Measurements from ENCODE around the gene CLIC3.

The CLIC3 gene

DNA sequence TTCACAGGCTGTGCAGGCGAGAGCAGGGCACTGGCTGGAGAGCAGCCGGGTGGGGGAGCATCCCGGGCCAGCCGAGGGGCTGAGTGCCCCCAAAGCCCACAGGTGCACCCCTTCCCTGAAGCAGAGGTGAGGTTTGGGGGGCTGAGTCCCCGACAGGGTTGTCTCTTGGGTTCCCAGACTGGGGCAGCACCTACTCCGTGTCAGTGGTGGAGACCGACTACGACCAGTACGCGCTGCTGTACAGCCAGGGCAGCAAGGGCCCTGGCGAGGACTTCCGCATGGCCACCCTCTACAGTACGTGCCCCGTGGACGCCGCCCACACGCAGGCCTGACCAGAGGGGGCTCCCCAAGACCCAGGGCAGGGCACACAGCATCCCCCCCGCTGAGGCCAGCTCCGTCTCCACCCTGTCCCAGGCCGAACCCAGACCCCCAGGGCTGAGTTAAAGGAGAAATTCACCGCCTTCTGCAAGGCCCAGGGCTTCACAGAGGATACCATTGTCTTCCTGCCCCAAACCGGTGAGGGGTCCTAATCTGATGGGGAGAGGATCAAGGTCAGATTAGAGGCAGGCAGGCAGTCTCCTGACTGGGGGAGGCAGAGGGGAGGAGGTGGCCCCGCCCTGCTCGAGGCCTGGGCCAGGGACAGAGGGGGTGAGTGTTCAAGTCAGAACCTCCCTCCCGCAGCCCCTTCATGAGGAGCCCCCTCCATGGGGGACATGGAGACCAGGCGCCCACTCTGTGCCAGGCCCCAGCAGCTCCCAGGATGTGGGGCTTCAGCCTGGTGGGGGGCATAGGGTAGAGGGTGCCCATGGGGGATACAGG is 16.4 kb downstream of the CLIC3 start:
- DNase-seq, result no peak

DNA sequence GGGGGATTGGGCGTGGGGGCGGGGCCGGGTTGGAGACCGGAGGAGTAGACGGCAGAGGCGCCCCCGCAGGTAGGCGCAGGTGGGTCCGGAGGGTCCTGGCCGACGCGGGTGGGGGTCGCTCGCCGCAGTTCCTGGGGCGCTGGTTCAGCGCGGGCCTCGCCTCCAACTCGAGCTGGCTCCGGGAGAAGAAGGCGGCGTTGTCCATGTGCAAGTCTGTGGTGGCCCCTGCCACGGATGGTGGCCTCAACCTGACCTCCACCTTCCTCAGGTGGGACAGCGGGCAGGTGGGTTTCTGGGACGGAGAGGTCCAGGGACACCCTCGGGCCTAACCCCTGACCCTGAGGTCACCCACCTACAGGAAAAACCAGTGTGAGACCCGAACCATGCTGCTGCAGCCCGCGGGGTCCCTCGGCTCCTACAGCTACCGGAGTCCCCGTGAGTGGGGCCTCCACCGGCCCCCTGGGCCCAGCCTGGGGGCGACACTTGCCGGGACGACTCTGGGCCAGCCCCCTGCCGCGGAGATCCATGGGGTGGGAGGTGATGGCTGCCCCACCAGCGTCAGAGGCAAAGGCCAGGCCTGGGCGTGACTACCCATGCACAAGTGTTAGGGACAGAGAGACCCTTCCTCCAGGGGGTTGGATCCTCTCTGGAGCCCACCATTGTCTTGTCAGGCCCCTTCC is 17.4 kb downstream of the CLIC3 start:
- DNase-seq, result no peak

DNA sequence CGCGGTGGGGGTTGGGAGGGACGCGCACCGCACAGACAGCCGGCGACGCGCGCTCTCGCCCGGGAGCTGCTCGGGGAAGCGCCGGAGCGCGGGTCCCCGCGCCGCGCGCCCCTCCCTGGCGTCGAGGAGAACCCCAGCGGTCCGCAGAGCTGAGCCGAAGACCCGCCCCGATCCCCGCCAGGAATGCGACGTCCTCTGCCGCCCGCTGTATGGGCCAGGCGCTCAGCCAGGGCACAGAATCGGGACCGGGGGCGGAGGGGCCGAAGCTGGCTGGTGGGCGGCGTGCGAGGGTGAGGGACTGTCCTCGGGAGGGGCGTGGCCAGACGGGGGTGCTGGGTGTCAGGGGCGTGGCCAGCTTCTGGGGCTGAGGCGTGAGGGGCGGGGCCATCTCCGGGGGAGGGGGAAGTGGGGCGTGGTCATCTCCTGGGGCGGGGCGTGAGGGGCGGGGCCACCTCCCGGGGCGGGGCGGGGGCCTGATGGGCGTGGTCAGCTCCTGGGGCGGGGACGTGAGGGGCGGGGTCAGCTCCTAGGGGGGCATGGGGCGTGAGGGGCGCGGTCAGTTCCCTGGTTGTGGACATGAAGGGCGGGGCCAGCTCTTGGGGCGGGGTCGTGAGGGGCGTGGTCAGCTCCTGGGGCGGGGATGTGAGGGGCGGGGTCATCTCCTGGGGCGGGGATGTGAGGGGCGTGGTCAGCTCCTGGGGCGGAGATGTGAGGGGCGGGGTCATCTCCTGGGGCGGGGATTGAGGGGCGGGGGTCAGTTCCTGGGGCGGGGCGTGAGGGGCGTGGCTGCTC is 18.1 kb downstream of the CLIC3 start:
- DNase-seq, result peak; percentile 66

DNA sequence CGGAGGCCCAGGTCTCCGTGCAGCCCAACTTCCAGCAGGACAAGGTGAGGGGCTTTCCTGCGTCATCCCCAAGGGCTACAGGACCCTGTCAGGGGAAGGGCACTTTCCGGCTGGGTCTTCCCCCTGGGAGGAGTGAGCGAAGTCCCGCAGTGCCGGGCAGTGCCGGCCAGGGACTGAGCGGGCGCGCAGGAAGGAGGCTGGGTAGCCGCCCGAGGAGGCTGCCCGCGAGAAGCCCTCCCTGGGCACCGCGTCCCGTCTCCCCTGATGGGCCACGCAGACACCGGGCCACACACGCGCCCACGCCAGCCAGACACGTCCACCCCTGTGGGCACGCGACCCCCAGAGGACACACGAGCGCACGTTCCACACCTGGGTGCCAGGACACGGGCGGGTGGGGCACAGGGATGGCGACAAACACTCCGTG is 18.7 kb downstream of the CLIC3 start:
- DNase-seq, result no peak

DNA sequence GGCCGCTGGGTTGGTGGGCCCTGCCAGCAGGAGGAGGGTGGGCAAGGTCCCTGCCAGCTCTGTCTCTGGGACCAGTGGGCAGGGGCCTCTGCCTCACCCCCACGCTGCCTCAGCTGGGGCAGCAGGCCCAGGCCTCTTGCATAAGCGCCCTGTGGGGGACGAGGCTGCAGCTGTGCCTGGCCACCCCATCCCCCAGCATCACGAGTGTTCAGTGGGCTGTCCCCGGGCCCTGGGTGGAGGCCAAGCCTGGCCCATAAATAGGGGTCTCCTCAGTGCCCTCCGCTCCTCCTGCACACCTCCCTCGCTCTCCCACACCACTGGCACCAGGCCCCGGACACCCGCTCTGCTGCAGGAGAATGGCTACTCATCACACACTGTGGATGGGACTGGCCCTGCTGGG is 19.1 kb downstream of the CLIC3 start, which contains the start of gene PTGDS:
Gene PTGDS, plus strand, starts transcription at position 282 of the 400 bp plus-strand sequence. Its CDS starts 75 bp downstream, at position 357.
- no peak for DNase-seq

DNA sequence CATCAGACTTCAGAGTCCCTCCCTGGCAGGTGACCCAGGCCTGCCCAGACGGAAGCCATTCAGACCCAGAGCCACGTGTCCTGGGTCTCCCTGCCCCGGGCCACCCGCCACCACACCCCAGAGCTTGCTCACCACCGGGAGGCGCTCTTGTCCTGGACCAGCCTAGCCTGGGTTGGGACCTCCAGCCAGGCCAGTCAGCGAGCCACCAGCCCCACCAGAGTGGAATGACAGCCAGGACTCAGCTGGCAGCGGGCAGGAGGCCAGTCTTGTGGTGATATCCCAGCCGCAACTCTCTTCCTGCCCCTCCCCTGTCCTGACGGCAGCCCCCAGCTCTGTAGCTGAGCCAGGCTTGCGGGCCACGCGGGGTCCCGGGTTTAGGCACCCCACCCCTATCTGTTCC is 20.7 kb downstream of the CLIC3 start:
- DNase-seq, result peak; percentile 94

DNA sequence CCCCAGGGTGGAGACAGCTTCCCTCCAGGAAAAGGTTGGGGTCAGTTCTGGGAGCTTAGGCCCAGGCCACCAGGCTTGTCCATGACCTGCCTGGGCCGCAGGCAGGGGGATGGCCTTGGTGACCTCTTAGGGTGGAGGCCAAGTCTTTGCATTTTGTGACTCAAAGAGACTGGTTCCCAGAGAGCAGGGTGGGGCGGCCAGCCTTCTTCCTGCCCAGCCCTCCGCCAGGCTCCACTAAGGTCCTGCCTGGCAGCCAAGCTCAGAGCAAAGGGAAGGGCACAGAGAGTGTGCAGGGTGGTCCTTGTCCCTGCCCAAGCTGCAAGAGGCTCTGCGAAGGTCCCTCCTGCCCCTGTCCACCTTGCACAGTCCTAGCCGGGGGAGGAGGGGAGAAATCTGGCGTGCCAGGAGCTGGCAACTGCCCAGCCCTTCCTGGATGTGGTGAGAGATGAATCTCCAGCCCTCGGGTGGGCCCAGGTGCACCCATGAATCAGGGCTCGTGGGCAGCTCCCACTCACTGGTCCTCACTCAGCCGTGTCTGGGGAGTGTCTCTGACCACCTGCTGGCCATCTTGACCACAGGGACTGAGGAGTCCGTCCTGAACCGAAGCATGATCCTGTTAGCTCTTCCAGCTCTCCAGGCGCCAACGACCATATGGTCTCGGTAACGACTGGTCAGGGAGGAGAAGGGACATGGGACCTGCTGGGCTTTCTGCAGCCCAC is 21.4 kb downstream of the CLIC3 start:
- DNase-seq, result peak; percentile 44

DNA sequence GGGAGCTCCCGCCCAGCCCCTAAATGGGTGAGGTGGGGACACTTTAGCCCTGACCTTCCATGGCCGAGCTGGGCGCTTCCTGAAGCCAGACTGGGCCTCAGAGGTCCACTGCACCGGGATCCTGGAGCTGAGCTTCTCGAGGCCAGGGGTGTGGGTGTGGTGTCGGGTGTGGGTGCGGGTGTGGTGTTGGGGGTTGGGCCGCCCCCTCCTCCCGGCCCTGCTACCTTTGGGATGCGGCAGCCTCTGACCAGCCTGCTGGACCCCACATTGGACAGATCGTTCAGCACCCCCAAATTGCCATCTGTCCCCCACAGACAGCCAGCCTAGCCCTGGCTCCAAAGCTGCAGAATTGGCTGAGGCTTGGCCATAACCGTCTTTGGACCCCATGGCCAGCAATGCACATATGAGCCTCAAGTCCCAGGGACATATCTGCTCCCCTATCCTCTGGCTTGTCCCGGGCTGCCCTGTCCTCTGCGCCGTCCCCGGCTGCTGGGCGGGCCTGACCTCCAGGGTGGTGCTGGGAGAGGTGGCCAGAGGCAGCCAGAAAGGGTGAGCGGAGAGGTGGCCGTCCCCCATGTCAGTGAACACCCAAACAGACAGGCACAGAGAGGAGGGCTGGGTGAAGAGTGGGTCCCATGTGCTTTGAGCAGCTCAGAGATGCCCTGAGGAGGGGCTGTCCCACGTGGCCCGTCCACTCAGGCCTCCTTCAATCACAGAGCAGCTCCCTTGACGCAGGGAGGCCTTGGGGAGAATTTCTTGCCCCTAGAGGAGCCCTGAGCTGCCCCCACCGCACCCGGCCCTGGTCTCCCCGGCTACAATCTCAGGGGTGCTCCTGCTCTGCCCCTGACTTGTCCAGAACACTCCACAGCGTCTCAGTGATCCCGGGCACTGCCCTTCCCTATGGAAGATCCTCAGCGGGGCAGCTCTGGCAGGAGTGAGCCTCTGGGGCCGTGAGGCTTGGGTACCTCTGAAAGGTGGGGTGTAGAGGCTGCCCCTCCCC is 22.4 kb downstream of the CLIC3 start:
- no peak for DNase-seq

DNA sequence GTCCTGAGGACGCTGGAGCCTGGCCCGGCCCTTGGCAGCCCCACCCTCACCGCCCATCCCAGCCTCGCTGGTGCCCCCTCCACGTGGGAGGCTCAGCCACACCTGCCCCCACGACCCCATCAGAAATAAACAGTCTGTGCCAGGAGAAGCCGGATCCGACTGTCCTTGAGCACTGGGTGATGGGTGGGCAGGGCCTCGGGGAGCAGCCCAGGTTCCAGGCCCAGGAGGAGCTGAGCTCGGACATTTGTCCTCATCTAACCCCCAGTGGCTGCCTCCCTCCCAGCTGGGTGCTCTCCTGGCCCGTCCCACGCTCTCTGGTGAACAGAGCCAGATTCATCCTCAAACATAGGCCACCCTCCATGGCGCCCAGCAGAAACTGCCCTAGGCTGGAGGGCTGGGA is 23.6 kb downstream of the CLIC3 start:
- no peak for DNase-seq

DNA sequence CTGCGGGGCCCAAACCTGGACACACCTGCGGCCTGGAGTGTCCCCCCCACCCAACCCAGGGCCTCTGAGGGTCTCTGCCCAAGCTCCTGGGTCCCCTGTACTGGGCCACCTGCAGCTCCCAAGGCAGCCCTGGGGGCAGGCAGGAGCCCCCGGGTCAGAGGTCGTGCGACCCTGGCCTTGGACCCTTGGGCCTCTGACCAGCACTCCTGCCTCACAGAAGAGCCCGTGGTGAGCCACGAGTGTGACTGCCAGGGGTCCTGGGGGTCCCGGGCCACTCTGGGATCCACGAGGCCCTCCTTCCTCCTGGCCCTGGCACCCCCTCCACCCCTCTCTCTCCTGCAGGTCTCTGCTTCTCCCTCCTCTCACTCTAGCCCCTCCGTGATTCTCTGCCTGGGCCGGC is 24.0 kb downstream of the CLIC3 start:
- no peak for DNase-seq

DNA sequence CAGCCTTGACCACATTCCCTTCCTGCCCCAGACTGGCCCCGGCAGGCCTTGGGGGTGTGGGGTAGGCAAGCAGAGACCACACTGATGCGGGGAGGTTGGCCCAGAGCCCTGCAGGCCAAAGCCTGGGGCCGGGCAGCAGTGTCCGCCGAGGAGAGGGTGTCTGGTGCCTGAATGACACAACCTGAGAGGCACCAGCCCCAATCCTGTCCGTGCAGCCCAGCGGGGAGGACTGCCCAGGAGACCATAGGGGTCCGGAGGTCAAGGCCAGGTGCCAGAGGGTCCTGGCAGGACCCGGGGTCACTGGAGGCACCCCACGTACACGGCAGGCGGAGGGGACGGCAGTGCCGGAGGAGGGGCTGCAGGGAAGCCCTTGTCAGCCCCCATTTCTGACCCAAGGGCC is 24.6 kb downstream of the CLIC3 start:
- no peak for DNase-seq

DNA sequence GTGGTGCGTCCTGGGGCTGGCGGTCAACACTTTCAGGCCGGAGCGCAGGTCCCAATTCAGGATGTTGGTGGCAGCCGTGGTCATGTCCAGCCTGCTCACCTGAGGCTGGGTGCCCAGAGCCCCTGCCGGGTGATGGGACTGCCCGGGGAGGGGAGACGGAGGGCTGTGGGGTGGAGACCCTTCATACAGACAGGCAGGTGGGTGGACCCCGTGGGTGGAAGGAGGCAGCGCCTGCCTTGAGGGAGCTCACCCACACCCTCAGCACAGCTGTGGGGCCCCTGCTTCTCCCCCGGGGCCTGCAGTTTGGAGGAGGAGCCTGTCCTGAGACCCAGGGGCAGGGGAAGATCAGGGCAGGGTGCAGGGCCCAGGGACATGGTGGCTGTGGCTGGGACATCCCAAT is 26.0 kb downstream of the CLIC3 start:
- no peak for DNase-seq

DNA sequence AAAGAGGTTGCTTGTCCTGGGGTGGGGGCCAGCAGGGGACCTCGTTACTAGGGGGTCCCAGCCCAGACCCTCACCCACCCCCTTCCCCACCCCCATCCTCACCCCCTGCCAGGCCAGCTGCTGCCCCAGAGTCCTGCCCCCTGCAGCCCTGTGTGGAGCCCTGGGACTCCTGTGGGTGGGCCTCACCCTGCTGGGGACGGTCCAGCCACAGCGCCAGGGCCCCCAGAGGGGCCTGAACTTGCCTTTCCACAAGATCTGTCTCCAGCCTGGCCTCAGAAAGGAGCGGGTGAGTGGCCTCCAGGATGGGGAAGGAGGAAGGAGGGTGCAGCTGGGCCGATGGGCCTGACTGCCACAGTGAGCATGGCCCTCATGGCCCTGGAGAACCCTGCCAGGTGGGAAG is 26.6 kb downstream of the CLIC3 start:
- no peak for DNase-seq

DNA sequence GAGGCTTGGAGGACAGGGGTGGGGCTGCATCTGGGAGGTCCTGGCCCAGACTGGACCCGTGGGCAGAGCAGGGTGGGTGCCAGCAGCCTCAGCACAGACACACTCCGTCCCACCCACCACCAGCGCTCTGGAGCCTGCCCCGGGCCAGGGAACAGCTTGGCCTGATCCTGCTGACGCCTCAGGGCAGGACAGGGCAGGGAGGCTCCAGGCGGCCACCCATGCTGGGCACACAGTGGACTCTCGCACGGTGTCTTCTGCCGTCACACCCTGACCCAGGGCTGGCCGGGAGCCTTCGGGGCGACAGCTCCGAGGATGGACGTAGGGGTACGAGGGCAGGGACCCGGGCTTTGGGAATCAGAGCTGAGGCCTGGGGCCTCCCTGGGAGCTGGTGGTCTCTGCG is 27.2 kb downstream of the CLIC3 start:
- DNase-seq, result no peak

DNA sequence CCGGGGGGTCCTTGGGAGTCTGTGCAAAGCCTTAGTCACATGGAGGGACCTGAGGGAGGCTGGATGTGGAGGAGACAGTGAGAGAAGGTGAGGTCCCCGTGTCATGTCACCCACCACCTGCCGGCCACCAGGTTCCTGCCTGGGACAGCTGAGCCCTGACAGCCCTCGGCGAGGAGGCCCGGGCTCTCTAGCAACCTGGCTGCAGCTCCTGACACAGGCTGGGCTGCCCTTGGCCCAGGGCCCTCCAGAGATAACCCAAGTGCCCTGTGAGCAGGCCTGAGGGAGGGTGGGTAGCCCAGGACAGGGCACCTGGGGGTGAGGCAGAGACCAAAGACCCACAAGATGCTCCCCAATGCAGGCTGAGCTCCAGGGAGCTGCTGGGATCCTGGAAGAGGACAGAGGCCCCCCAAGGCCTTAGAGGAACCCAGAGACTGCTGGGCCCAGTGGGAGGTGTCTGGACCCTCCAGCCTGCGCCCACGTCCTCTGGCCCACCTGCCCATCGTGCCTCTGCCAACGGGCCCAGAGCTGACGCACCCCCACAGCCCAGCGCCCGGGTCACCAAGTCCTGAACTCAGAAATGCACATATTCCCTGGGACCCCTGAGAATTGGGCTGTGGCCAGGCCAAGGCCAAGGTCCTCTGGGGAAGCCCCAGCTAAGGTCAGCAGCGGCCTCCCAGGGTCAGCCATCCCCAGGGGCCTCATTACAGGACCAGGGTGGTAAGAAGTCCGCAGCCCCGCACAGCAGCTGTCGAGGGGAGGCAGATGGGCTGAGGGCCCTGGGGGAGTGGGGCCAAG is 27.8 kb downstream of the CLIC3 start:
- no peak for DNase-seq

DNA sequence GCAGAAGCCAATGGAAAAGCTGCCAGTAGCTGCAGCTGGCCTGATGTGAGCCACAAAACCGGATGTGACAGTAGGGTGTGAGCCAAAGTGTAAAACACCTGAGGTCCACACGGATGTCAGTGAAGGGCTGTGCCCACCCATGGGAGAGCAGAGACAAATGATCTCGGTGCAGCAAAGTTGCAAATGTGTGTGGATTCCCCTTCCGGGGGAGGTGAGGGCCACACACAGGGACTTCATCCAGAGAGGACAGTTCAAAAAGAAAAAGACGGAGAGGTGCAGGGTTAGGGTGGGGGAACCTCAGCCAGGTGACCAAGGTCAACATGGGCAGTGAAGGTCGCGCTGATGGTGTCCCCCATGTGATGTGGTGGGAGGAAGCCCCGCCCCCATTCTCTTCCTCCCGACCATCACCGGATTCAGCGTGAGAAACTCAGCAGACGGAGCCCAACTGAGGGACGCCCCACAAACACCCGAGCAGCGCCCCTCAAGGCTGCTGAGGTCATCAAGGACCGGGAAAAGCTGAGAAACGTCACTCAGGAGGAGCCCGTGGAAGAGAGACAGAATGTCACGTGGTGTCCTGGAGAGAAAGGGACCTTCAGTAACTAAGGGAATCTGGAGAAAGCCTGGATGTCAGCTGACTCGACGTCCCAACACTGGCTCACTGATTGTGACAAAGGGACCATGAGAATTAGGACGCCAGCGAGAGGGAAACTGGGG is 30.4 kb downstream of the CLIC3 start:
- no peak for DNase-seq

DNA sequence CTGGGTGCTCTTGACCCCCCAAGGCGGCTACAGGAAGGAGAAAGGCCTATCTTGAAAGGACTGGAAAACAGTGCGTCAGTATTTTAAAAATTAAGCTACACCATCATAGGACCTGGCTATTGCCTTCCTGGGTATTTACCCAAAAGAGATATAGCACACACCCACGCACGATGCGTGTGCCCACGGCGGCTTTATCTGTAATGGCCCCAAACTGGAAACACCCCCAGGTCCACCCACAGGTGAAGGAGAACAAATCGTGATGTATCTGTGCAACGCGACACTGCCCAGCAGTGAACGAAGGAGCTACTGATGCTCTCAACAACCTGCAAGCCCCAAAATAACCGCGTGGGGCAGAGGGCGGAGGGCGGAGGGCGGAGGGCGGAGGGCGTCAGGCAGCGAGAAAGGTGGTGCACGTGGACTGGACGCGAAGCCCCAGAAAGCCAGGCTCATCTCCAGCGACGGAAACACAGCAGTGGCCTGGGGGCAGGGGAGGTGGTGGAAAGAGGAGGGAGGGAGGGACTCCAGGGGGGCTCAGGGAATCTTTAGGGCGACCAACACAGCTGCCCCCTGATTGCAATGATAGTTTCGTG is 31.4 kb downstream of the CLIC3 start:
- no peak for DNase-seq

DNA sequence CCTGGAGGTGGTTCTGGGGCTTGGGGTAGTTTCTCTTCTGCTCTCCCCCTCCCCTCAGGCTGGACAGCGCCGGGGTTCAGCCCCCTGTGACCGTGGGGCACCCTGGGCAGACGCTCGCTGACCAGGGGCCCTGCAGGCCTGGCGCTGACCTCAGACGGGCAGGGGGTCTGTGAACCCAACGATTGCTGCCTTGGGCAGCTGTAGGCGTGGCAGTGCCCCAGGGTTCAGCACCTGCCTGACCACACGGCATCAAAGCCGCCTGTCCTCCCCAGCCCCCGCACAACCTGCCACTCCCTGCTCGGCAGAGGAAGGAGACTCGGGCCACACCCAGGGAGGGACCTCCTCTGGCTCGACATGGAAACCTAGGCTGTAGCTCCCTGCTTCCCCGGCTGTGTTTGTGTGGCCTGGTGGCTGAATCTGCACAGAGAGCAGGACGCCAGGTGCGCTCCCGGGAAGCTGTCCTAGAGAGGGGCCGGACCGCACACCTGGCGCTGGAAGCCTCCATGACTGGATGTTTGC is 32.1 kb downstream of the CLIC3 start:
- DNase-seq, result peak; percentile 45

DNA sequence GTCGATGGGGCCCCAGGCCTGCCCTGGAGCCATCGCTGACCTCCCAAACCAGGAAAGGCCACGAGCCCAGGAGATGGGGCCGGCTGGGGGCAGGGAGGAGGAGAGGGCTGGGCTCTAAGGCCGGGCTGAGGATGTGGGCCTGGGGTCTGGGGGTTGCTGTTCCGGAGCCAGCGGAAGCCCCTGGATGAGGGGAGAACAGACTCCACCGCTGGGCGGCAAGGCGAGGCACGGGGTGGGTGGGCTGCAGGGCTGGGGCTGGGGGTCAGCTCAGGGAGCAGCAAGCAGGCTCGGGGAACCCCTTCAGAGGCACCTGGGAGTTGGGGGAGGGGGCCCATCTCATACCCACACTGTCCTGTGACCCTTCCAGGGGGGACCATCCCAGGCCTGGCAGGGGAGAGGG is 32.6 kb downstream of the CLIC3 start:
- DNase-seq, result no peak
